Eye (tissue), 1 donor: ENCODE results near the gene RBMS3.
"Not testable (repeated sequence)": the region's sequence is repeated elsewhere in the genome, so short reads cannot be mapped to it uniquely, and the experiment has no call there.

ENCODE experiments used
- DNase-seq: peaks from one replicate; pipeline ENCODE4 v3.0.0-alpha.2; 2015

The RBMS3 gene

DNA sequence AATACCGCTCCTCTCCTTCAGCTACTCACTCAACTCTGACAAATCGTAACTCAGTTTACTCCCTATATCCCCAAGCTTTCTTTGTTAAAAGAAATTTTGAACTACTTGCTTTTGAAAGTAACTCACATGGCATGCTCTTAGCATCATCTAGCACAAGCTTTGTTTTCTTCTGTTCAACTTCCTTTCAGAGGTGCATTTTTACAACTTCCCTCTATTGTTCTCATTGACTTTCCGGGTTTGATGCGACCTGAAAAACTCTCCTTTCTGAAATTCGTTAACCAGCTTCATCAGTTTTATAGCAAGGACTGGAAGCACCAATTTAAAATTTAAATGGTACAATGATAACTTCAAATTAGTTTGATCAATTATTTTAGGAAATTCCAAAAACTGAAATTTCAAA lies 696.0 kb downstream of the RBMS3 start:
- no peak for DNase-seq

GRCh38 chr3:29977360-29977759 lies 696.5 kb downstream of the RBMS3 start:
- DNase-seq = no peak

GRCh38 chr3:29978036-29978435 lies 697.2 kb downstream of the RBMS3 start:
- DNase-seq = no peak

DNA sequence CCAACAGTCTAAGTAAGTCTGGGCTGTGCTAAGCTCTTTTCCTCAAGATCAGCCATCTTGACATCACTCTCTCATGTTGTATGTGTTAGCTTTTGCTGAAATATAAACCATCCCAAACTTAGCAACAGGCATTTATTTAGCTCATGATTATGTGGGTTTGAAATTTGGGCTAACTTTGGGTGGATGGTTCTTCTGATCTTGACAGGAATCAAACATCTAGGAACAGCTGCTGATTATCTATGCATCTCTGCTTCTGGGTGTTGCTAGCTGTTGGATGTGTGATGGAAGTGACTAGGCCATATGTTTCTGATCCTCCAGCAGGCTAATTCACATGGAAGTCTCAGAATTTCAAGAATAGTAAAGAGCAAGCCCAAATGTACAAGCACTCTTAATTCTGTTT lies 710.3 kb downstream of the RBMS3 start:
- no peak for DNase-seq

- no peak for DNase-seq
Measured at GRCh38 chr3:30002797-30003196, 721.9 kb downstream of the RBMS3 start.

DNA sequence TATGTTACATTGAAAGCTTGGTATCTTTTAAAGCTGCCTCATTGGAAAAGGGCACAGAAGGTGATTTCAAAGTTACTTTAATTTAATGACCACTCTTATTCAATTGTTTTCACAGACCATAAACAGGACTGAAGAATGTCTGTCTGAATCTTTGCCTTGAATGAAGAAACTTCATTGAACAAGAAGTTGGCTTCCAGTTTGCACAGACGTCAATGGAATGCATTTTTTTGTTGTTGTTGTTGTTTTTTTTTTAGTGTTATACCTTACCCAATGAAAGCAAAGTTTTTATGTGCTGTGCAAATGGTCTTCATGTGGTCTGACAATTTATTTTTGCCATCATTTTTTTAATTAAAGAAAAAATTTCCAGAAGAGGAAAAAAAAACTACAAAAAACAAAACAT lies 722.9 kb downstream of the RBMS3 start:
- DNase-seq = no peak

DNA sequence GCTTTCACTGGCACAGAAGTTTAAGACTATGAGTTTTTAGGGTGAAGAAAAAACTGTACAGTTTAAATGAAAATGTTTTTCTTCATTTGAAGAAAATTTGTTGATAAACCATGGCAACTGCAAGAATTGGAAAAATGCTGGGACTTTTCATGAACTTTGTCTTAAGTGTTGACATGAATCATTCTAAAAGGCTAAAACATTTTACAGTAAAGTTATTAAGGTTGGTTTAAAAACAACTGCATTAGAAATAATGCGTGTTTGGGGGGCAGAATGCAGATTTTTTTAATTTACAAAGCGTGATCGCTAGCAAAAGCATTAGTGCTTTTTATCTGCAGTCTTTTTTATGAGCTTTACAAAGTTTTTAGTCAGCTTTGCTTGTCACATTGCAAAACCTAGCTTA lies 723.6 kb downstream of the RBMS3 start:
- no peak for DNase-seq

GRCh38 chr3:30006111-30006510 lies 725.2 kb downstream of the RBMS3 start:
- DNase-seq = no peak

- DNase-seq = no peak
Measured at GRCh38 chr3:30007668-30008067, 726.8 kb downstream of the RBMS3 start.

DNA sequence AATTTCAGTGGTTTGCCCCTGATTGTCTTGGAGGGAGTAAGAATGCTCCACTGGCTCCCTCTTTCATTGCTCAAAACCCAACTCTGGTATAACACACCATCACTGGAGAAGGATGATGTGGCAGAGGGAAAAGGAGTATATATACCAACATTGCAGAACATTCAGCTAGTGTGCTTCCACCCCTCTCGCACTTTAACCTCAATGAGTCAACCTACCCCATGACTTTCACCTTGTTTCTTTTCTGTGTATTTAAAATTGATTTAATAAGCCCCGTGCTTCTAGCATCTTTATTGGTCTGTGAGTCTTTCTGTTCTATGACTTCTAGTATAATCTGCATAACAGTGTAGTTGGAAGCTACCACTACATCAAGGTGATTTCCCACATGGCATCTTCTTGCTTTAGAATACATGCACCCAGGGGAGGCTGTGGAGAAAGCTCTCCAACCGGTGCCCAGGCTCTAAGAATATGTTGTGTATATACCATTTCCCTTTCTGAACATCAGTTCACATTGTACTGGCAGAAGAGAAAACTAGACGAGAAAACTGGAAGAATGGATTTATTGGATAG lies 730.4 kb downstream of the RBMS3 start:
- DNase-seq = no peak

GRCh38 chr3:30012941-30013543 lies 732.2 kb downstream of the RBMS3 start:
- DNase-seq = peak; percentile 80

GRCh38 chr3:30017901-30018300 lies 737.0 kb downstream of the RBMS3 start:
- DNase-seq = no peak

DNA sequence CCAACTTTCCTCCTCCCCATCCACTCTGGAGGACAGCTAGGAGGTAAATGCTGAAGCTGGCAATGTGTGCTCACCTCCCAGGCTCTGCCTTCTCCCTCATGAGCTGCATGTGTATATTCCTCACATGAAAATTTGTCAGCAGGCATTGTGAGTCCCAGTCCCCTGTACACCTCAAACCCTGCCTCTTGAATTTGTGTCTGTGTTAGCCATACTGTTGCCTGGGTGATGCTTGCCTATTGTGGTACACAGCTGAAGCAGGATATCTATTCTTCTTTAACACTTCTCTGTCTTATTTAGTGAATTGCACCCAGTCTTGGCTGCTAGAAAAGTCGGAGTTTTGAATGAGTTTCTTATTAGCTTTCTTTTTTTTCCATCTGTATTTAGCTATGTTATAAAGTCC lies 739.5 kb downstream of the RBMS3 start:
- DNase-seq = no peak

GRCh38 chr3:30024466-30024865 lies 743.6 kb downstream of the RBMS3 start:
- no peak for DNase-seq

GRCh38 chr3:30026851-30027250 lies 746.0 kb downstream of the RBMS3 start:
- DNase-seq = no peak

DNA sequence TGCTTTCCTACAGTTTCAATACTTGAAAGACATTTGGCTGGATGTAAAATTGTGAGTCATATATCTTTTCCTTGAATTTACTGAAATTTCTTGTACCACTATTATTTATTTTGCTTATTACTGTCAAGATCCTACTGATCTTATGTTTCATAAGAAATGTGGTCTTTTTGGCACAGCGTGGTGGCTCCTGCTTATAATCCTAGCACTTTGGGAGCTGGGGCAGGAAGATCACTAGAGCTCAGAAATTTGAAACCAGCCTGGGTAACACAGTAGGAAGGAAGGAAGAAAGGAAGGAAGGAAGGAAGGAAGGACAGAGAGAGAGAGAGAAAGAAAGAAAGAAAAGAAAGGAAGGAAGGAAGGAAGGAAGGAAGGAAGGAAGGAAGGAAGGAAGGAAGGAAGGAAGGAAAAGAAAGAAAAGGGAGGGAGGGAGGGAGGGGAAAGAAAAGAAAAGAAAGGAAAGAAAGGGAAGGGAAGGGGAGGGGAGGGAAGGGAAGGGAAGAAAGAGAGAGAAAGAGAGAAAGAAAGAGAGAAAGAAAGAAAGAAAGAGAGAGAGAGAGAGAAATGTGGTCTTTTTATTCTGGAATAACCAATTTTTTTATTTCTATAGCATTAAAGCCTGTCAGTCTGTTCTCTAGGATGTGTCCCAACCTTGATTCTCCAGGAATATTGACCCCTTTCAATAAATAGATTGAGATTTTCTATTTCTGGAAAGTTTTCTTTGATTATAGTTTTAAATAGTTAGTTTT lies 753.5 kb downstream of the RBMS3 start:
- no peak for DNase-seq

DNA sequence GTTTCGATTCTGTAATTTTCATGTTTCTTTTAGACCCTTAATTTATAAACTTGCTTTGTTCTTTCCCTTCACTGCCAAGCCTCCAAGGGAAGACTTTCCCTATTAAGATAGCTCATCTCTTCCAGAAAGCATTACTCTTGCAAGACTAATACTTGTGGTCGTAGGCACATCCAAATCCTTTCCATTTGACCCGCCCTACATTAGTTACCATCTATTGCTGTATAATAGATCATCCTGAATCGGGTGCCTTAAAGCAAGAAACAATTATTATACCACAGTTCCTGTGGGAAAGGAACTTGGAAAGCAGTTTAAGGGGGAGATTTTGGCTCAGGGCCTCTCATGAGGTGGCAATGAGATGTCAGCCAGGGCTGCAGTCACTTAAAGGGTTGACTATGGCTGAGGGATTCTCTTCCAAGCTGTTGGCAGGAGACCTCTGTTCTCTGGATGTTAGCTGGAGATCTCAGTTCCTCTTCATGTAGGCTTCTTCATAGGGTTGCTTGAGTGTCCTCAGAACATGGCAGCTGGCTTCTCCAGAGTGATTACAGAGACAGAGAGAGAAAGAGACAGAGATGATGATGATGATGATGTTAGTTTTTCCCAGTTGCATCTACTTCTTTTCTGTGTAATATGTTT lies 755.2 kb downstream of the RBMS3 start:
- no peak for DNase-seq

- DNase-seq = no peak
Measured at GRCh38 chr3:30040126-30040525, 759.3 kb downstream of the RBMS3 start.

GRCh38 chr3:30041481-30041880 lies 760.6 kb downstream of the RBMS3 start:
- not testable (repeated sequence) for DNase-seq

DNA sequence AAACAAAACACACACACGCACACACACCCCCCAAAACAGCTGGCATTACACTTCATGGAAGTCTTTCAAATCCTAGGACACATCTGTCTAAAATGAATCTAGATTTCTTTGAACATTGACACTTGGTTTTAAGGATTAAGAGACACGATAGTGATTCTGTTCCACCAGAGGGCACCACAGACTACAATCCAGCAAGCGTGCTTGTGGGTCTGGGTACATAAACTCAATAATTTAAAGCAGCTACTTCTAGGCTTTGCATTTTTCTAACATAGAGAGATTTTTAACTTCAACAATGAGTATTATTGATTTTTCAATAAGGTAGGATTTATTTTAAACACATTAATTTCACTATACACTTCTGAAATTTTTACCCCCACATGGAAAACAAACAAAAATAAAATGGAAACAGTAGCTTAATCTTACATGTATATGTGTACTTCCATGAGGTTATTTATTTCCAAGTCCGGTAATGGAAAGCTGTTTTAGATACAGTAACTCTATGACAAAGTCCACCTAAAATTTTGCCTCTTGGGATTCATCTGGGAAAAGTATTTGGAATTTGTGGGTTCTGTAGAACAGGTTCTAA lies 761.5 kb downstream of the RBMS3 start:
- peak; percentile 88 for DNase-seq

- DNase-seq = no peak
Measured at GRCh38 chr3:30042916-30043555, 762.2 kb downstream of the RBMS3 start.

DNA sequence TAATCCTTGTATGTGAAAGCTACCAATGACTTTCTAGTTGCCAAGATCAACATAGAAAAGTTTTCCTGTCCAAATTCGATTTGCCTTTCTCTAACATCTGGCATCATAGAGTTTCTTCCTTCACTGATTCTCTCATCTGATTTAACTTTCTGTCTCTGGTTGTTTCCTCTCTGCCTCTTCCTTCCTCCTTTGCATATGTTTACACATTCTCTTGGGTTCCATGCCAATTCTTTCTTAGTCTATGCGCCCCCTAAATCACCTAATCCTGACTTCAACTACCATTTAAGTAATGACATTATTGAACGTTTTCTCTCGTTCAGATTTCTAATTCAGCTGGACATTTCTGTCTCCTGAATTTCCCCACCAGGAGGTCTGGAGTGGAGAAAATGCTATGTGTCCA lies 763.6 kb downstream of the RBMS3 start:
- DNase-seq = no peak

GRCh38 chr3:30048431-30048830 lies 767.6 kb downstream of the RBMS3 start:
- no peak for DNase-seq
